Activated CD8-positive, alpha-beta memory T cell treated with anti-CD3 and anti-CD28 coated beads for 1 hour (primary cell): ENCODE measurements around the gene DGCR8.

Experiments
- DNase-seq, 2 donors: peaks; one replicate each; pipeline ENCODE4 v3.0.0-alpha.2; 2020; ENCODE audit warnings: low read depth in 1 of 2; ENCODE audit errors: extremely low read depth in 1 of 2

DGCR8 gene

DNA sequence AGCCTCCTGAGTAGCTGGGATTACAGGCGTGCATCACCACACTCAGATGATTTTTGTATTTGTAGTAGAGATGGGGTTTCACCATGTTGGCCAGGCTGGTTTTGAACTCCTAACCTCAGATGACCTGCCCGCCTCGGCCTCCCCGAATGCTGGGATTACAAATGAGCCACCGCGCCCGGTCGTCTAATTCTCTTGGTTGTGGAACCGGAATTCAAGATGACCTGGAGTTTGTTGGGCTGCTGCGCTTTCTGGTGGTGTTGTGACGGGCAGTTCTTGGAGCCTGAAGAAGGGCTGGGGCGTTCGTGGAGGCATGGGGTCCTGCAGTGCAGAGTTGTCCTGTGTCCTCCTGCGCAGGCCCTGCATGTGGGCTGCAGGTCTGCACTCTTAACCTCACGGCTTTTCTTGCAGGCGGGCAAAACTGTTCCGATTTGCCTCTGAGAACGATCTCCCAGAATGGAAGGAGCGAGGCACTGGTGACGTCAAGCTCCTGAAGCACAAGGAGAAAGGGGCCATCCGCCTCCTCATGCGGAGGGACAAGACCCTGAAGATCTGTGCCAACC, 41.9 kb downstream of the DGCR8 start:
- DNase-seq, result no peak

DNA sequence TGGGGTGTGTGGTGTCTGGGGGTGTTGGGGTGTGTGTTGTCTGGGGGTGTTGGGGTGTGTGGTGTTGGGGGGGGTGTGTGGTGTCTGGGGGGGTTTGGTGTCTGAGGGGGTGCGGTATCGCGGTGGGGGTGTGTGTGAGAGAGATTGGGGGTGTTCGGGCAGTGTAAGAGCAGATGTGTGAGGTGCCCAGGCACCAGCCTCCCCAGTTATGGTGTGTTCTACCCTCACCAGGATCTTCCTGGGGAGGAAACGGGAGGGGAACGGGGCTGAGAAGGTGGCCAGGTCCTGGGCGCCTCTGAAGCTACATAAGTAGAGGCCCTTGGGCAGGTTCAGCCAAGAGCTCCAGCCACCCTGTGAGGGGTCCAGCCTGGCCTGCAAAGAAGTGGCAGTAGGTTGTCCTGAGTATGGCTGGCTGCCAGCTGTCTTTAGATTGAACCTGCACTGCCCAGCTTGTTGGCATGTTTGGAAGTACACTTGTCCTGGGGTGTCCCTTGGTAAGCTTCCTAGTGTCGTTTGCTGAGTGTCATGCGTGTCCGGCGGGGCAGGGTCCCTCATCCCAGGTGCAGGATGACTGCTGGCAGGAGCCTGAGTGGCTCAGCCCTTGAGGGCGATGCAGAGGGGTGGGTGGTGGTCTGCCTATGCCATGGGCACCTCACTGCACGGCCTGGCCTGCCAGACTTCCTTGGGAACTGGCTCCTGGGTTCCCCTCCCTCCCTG, 43.5 kb downstream of the DGCR8 start:
- DNase-seq, result no peak

DNA sequence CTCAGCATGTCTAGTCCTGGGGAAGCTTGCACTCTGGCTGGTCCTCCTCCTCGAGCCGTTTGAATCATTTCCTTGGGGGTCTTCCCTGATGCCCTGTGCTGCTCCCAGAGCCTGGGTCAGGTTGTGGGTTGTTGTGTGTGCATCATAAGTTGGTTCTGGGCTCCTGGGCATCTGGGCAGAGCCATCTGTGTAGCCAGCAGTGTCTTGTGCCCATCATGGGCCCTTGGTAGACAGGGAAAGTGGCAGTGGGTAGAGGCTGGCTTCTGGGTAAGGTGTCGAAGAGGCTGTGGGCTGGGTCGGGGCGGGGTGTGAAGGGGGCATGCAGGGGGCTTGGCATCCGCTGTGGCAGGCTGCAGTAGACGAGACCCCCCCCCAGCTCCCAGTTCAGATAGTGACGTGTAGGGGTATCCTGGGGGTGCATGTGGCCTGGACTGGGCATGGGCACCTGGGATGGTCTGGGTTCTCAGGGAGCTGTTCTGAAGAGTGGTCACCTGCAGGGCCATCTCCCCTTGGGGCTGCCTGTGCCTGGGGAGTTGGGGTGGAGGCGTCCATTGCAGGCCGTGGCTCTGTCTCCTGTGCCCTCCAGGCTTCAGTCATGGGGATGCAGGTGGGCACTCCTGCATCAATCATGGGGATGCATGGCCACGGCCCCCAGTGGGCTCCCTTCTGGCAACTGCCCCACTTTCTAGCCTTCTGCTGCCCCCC, 44.2 kb downstream of the DGCR8 start:
- no peak for DNase-seq

DNA sequence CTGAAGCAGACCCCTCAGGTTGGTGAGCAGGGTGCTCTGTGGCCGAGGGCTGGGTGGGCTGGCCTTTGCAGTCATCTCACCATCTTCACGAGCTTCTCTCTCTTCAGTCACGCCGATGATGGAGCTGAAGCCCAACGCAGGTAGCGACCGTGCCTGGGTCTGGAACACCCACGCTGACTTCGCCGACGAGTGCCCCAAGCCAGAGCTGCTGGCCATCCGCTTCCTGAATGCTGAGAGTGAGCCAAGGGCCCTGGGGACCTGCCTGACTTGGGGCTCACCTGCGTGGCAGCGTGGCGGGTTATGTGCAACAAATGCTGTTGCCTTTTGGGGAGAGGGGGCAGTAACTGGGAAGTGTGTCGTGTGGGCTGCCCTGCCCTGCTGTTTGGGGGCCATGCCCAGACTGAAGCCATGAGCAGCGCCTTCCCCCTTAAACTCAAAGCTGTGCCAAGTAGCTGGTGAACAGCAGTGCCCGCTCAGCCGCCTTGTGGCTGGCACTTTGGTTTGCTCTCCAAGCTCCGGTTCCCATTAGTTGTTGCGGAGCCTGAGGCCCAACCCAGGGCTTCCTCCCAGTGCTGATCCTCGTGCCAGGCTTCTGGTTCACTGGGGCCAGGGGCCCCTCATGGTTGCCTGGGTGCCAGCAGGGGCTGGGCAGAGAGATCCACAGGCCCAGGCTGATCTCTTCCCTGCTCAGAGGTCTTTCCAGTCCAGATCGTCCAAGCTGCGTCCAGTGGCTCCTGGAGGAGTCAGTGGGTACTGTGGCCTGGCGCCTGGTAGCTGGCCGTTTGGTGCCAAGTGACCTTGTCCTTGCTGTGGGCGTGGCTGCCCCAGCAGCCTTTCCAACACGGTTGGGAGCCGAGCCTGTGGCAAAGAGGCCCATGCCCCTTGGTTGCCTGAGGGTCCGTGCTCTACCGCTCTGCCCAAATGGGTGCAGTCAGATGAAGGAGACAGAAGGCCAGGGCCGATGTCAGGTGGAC, 45.4 kb downstream of the DGCR8 start:
- DNase-seq, result no peak

DNA sequence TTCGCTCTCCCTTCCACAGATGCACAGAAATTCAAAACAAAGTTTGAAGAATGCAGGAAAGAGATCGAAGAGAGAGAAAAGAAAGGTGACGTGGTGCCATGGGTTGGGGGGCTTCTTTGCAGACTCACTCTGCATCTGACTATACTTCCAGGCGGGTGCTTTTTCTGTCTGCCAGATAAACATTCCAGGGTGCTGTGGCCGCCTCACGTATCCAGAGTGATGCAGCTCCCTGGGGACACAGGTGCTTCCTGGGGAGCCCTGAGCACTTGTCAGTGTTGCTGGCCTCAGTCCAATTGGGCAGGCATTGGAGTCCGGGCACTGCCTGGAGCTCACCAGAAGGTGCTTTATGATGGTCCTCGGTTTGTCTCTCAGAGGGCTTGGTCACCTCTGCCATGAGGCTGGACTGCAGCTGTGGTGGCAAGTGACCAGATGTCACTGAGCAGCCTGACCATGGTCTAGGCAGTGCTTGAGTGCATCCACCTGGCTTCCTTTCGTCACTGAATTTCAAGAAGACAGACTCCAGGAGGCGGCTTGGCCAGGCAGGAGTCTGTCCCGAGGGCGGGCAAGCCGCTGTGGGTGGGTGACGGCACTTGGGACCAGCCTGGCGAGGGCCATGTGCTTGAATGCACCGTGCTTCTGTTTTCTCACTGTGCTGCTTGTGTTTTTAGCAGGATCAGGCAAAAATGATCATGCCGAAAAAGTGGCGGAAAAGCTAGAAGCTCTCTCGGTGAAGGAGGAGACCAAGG, 46.4 kb downstream of the DGCR8 start:
- DNase-seq, result no peak

DNA sequence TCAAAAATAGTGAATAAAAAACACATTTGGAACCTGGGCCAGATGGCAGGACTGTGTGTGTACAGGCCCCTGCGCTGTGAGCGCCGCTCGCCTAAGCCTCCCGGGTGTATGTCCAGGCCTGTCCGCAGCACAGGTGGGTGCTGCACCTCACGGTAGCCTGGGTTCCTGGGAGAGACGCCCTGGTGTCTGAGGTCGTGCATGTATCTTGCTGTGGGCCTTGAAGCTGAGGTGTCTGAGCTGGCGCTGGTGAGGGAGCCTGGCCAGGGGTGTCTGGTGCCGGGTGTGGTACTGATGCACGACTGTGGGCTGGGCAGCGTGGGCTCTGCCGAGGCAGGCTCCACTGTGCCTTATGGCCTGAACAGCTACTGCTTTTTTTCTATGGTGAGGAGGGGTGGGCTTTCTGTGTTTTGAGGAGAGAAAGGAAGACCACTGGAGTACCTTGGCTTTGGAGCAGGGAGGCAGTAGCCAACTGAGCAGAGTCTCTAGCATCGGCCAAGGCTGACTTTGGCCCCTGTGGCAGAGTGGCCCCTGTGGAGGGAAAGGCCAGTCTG, 47.4 kb downstream of the DGCR8 start:
- DNase-seq, result no peak

DNA sequence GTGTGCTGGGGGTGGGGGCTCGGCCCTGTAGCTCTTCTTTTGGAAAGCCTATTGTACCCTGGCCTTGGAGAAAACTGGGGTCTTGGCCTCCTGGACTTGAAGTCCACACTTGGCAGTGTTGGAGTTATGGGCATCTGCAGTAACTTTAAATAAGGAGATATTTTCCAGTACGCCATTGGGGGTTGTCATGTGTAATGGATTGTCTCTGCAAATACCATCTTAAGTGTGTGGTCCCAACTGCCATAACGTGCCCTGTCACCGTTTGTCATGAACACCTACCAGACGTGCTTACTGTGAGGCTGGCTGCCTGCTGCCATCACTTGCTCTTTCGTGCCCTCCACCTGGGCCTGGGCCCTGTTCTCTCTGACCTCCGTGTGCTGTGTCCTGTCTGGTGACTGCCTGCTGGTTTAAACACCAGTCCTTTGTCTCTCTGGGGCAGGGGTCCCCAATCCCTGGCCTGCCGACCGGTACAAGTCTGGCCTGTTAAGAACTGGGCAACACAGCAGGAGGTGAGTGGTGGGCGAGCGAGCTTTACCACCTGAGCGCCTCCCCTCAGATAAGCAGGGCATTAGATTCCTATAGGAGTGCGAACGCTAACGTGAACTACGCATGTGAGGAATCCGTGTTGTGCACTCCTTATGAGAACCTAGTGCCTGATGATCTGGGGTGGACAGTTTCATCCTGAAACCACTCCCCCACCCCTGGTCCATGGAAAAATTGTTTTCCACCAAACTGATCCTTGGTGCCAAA, 48.0 kb downstream of the DGCR8 start:
- no peak for DNase-seq

DNA sequence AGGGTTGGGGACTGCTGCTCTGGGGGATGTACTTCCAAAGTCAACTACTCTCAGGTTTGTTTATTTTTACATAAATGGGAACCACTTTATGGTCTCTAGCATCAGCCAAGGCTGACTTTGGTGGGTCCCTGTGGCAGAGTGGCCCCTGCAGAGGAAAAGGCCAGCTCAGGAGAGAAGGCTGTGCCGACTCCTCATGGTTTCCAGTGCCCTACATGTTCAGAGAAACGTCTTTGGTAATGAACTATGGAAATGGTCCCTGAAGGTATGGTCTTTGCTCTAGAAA, 48.5 kb downstream of the DGCR8 start:
- no peak for DNase-seq

DNA sequence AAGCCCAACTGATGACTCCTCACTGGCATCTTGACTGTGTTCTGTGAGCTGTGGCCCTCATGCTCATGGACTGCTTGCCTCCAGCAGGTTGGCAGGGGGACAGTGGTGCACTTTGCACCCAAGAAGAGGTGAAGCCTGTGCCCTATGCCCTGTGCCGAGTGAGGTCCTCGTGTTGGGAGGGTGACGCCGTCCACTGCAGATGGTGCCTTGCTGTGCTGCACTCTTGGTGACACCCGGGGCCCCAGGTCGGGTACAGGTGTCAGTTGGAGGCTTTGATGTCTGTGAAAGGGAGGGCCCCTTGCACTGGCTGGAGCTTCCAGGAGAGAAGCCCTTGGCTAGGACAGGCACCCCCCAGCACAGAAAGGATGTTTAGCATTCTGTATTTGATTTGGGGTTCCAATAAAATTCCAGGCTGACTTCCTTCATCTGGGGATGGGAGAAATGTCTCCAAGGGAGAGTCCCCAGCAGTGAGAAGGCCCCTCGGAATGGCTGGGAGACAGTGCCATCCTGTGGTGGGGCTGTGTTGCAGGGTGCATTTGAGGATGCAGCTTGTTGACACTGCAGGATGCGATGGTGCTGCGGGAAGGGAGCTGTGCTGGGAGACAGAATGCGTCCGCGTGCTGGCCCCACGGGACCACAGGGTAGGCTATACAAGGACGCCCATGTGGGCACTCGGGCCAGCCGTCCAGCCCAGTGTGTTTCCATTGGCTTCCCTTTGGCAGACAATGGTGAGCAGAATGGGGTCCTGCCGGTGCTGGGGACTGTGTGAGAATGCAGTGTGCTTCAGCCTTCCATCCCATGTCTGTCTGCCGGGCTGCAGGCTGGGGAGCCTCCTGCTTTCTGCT, 49.1 kb downstream of the DGCR8 start:
- DNase-seq, result no peak

DNA sequence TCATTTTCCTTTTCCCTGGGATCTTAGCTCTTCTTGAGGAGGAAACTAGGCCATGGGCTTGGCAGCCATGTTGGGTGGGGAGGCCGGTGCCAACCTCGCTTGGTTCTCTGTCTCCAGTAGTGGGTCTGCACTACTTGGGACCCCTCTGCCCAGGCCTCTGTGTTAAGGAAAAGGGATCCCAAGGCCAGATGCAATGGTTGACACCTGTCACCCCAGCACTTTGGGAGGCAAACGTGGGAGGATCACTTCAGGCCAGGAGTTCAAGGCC, 49.6 kb downstream of the DGCR8 start:
- no peak for DNase-seq

DNA sequence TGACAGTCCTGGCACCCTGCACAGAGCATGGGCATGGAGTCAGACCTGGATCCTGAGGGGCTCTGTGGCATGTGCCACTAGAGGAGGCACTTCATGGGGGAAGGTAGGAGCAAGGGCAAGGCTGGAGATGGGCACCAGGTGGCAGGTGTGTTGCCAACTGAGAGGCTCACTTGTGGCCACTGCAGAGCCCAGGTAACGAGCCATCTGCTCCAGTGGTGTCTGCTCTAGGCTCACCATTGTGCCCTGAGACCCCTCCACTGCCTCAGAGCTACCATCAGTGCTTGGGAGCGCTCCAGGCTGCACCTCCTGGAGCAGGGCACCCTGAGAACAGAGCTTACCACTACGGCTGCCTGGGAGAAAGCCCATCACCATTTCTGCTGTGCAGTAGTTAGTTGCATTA, 50.3 kb downstream of the DGCR8 start:
- DNase-seq, result no peak

DNA sequence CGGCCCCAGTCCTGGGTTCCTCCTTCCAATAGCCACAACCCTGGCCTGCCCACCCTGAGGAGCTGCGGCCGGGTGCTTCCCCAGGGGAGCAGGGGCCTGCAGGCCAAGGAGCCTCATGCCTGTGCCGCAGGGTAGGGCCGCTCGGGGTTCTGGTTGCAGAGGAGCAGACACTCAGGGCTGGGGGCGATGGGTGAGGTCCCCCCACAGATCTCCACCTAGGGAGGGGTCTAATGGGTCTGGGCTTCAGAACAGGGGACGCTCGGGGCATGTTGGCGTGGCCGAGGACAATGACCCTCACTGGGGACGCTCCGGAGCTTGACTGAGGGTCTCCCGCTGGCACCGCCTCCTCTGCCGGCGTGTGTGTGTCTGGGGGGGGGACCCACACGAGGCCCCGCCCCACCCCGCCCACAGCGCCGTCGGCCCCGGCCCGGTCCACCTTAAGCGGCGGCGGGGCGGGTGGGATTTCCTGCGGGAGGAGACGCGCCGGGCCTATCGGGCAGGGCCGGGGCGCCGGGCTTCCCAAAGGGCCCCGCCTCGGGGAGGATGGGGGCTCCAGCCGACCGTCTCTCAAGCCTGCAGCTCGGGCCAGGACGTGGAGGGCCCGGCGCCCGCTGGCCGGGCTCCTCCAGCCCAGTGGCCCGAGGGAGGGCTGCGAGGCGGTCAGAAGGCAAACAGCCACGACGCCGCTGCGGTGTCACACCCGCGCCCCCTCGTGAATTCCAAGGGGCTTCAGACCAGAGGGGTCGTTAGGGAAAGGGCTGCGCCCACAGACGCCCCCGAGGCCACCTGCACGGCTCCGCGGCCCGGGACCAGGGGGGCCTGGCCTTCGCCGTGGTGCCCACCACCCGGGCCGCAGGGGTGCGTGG, 50.9 kb downstream of the DGCR8 start:
- DNase-seq, result peak; percentile 50 to 73

DNA sequence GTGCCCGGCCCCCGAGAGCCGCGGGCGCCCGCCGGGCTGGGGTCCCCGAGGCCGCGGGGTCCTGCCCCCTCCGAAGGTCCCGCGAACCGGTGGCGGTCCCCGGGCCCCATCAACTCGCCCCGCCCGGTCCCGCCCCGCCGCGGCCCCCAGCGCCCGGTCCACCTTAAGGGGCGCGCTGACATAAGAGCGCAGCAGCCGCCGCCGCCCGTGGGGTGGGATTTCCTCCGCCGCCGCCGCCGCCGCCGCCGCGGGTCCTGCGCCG, 51.5 kb downstream of the DGCR8 start, which contains the start of gene ZDHHC8:
TSS of gene ZDHHC8 (plus strand) at position 208 of the 262 bp plus-strand sequence. CDS start 144 bp downstream, outside the sequence.
- peak in 1 of 2 donors; percentile 42 for DNase-seq

DNA sequence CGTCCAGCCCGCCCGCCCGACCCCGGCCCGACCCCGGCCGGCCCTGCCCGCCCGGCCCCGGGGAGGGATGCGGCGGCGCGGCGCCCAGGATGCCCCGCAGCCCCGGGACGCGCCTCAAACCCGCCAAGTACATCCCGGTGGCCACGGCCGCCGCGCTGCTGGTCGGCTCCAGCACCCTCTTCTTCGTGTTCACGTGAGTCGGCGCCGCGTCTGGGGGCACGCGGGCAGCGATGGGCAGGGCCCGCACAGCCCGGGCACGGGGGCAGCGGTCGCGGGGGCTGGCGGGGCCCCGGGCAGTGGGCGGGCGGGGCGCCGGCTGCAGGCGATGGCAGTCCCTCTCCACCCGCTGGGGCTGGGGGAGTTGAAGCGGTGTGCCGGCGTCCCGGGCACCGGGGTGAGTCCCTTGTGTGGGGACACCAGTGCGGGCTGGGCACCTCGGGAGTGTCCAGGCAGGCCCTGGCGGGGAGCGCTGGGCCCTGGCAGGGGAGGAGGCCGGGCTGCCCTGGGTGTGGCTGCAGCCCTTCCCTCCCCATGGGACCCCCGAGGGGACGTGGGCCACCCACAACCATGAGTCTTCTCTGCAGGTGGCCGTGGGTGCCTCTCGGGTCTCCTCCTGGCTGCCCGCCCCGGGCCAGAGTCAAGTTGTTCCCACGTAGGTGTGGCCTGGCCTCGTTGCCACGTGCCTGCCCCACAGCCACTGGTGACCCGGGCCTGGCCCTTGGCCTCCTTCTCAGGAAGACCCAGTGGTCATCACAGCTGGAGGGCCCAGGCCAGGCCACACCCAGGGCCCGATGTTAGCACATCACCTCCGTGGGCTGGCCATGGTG, 52.0 kb downstream of the DGCR8 start:
- no peak for DNase-seq

DNA sequence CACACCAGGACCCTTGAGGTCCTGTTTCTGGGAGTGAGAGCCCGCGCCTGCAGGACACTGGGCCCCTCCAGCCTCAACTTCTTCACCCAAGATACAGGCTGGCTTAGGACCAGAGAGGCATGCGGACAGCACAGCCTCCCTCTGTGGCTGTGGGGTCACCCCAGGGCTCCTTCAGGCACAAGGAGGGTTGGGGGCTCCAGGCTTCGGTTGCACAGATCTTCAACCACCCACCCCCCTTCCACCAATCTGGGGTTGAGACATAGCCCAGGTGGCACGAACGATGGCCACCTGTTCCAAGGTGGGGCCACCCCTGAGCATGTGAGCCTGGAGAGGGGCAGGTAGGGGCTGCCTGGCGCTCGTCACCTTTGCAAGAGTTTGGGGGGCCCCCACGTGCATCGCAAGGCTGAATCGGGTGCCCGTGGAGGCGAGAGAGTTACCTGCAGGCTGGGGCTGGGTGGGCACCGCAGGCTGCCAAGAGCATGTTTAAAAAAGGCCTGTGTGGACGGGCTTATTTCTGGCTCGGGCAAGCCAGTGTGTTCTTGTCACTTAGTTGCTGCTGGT, 52.7 kb downstream of the DGCR8 start:
- no peak for DNase-seq

DNA sequence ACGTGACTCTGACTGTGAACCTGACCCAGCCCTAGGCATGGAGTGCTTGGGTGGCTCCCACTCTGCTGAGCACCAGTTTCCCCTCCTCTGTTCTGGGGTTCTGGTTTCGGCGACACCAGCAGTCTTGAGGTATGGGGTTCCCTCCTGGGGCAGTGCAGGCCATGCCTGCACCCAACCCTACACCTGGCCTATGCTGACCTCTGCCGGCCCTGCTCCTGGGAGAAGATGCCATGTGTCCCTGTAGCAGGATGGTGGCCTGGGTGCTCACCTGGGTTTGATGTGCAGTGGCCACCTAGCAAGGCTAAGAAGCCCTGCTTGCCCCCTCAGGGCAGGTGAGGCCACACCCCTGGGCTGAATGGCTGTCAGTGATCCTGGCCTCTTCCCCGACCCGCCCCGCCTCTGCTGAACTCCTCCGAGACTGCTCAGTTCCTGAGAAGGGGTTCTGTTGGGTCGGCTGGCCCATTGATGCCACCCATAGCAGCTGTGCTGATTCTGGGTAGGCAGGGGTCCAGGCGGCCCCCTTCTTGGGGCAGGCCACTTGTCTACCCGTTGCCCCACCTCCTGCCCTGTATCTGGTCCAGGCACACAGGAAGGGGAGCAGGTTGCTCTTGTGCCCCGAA, 54.0 kb downstream of the DGCR8 start:
- no peak for DNase-seq

DNA sequence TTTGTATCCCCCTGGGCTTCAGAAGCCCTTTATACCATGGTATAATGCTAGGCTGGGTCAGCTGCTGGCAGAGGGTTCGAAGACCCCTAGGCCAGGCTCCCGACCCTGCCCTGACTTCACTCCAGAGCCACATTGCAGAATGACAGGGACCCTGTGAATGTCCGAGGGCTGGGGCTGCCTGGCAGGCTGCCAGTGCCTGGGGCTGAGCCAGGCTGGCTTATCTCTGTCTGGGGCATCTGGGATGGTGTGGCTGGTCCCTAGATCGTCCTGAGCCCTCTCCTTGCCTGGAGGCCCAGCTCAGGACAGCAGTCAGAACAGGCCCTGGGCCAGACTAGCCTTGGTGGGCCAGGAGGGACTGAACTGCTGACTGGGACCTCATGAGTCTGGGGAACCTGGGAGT, 55.2 kb downstream of the DGCR8 start:
- DNase-seq, result no peak
